K562 (cell line): ENCODE results near the gene PRDM15. TPM values are rescaled to one million over a fixed set of nuclear protein-coding genes. Genes with fewer than 3 reads are reported as not detected.

Source experiments
- ATAC-seq: fragments of 200-7000 bp; cut with Tn5 transposase; 3 replicates; pipeline ENCODE4 v1.9.1; 2020; ENCODE audit warnings: moderate library complexity
- BruUV-seq: library from RNA; stranded (reverse); fragments of 400-500 nt; replicated peaks from 2 replicates; lab custom pipeline; 2021; lab: Mats Ljungman, UMichigan
- CTCF ChIA-PET: fragments of 300-600 bp; formaldehyde crosslinking; extraction: SDS; loops from one replicate; lab custom pipeline; 2021; ENCODE audit warnings: low intra/inter-chr PET ratio; lab: Yijun Ruan, JAX
- POLR2A ChIA-PET: fragments of 300-600, 350-650 bp; sonication (Branson Sonifier 250); formaldehyde crosslinking; extraction: SDS; loops from one replicate; lab custom pipeline; 2021; ENCODE audit warnings: antibody characterized with exemption, inconsistent platforms; lab: Yijun Ruan, JAX
- DNase-seq, 4 experiments: peaks; one replicate each; pipeline versions ENCODE4 v3.0.0 to v3.0.0-alpha.2; 2011 to 2018; ENCODE audit warnings: low spot score in 3 of 4, mixed read lengths in 3 of 4; ENCODE audit errors: extremely low read depth in 1 of 4
- FAIRE-seq: peaks from 2 replicates; lab custom pipeline; 2011; peaks lifted over from hg19 to GRCh38; lab: Jason Lieb, UNC
- H2AFZ ChIP-seq: 2 replicates; pipeline ENCODE4 v1.6.0; 2011; ENCODE audit warnings: low read depth, low read length, control low read depth, inconsistent platforms
- H3K27ac ChIP-seq: fragments of 200-600 bp; 3 replicates; pipeline ENCODE4 v1.8.0; 2011; ENCODE audit warnings: low read depth, mild to moderate bottlenecking, control low read depth, inconsistent platforms, low read length, moderate library complexity, mixed read lengths; ENCODE audit errors: extremely low read depth
- H3K27me3 ChIP-seq, 2 experiments: fragments of 300-600 bp in 1 of 2; 2 replicates in 1 of 2; 3 replicates in 1 of 2; pipeline versions ENCODE4 v1.6.0 to v1.8.0; 2011; ENCODE audit warnings: inconsistent platforms in 2 of 2, low read length in 2 of 2, mild to moderate bottlenecking in 1 of 2, mixed read lengths in 1 of 2, moderate library complexity in 1 of 2; ENCODE audit not compliant: control insufficient read depth in 2 of 2, insufficient read depth in 2 of 2
- H3K36me3 ChIP-seq: fragments of 300-600 bp; 3 replicates; pipeline ENCODE4 v1.8.0; 2011; ENCODE audit warnings: mild to moderate bottlenecking, low read length, inconsistent platforms; ENCODE audit not compliant: control insufficient read depth, insufficient read depth
- H3K4me1 ChIP-seq, 2 experiments: fragments of 200-600 bp in 1 of 2; replicated peaks in 1 of 2; 2 replicates in 1 of 2; 3 replicates in 1 of 2; pipeline versions ENCODE4 v1.5.1 to v1.8.0; 2011; ENCODE audit warnings: inconsistent platforms in 2 of 2, low read length in 2 of 2, mild to moderate bottlenecking in 1 of 2, mixed read lengths in 1 of 2, moderate library complexity in 1 of 2; ENCODE audit not compliant: control insufficient read depth in 2 of 2, insufficient read depth in 2 of 2
- H3K4me2 ChIP-seq: 2 replicates; pipeline ENCODE4 v1.6.1; 2011; ENCODE audit warnings: low read length, control low read depth, inconsistent platforms, mixed read lengths; ENCODE audit not compliant: insufficient read depth
- H3K4me3 ChIP-seq: fragments of 200-600 bp; sonication (generic), shearing (Covaris generic); 2 replicates; pipeline ENCODE4 v1.5.1; 2016; ENCODE audit warnings: control low read depth, inconsistent platforms
- H3K79me2 ChIP-seq: fragments of 200-600 bp; 3 replicates; pipeline ENCODE4 v1.8.0; 2011; ENCODE audit warnings: low read length, inconsistent platforms; ENCODE audit not compliant: control insufficient read depth, insufficient read depth
- H3K9ac ChIP-seq, 2 experiments: 2 replicates each; pipeline versions ENCODE4 v1.6.0 to v1.6.1; 2011; ENCODE audit warnings: low read depth in 2 of 2, low read length in 2 of 2, control low read depth in 1 of 2, inconsistent platforms in 1 of 2, mild to moderate bottlenecking in 1 of 2, mixed read lengths in 1 of 2; ENCODE audit not compliant: insufficient read depth in 1 of 2
- H3K9me1 ChIP-seq: one replicate; pipeline ENCODE4 v1.6.0; 2011; ENCODE audit warnings: inconsistent platforms, mild to moderate bottlenecking, low read length, moderate library complexity; ENCODE audit not compliant: control insufficient read depth, insufficient read depth
- H3K9me3 ChIP-seq: replicated peaks from 2 replicates; pipeline ENCODE4 v1.5.1; 2011; ENCODE audit warnings: low read depth, low read length, inconsistent platforms; ENCODE audit not compliant: control insufficient read depth, insufficient read depth
- H4K20me1 ChIP-seq: replicated peaks from 2 replicates; pipeline ENCODE4 v1.6.1; 2011; ENCODE audit warnings: low read length, inconsistent platforms, mixed read lengths; ENCODE audit not compliant: control insufficient read depth, insufficient read depth
- CBX3 ChIP-seq, 2 experiments: IDR thresholded peaks; 1 replicate in 1 of 2; 2 replicates in 1 of 2; pipeline ENCODE4 v1.6.1; 2012; ENCODE audit warnings: inconsistent platforms in 2 of 2, low read length in 2 of 2, borderline replicate concordance in 1 of 2, control low read depth in 1 of 2
- CHAMP1 ChIP-seq: fragments of 450-650 bp; IDR thresholded peaks from 2 replicates; pipeline ENCODE4 v1.6.1; 2016; ENCODE audit warnings: mild to moderate bottlenecking
- CTCFL ChIP-seq: IDR thresholded peaks from 2 replicates; pipeline ENCODE4 v1.6.1; 2011; ENCODE audit warnings: borderline replicate concordance, low read depth, mild to moderate bottlenecking, moderate library complexity, low read length; ENCODE audit not compliant: insufficient read depth, poor library complexity, severe bottlenecking
- DPF2 ChIP-seq: fragments of 450-650 bp; IDR thresholded peaks from 2 replicates; pipeline ENCODE4 v1.6.1; 2016
- ESRRB ChIP-seq: fragments of 250-450 bp; sonication (Bioruptor Pico); IDR thresholded peaks from 2 replicates; pipeline ENCODE4 v1.5.0; 2020; ENCODE audit warnings: mild to moderate bottlenecking, moderate library complexity, borderline replicate concordance
- TFAM ChIP-seq: fragments of 250-450 bp; sonication (Bioruptor Pico); conservative IDR thresholded peaks from 2 replicates; pipeline ENCODE4 v1.5.0; 2021; ENCODE audit warnings: mild to moderate bottlenecking, moderate library complexity
- TRIM24 ChIP-seq, 2 experiments: fragments of 450-650 bp; IDR thresholded peaks; 2 replicates each; pipeline ENCODE4 v1.6.1; 2016
- TRIM28 ChIP-seq: fragments of 450-650 bp; IDR thresholded peaks from 2 replicates; pipeline ENCODE4 v1.6.1; 2017
- ZNF239 ChIP-seq: fragments of 250-450 bp; sonication (Bioruptor Pico); IDR thresholded peaks from 2 replicates; pipeline ENCODE4 v1.4.0; 2020; ENCODE audit warnings: mild to moderate bottlenecking
- WGBS: fragments of 100-300 bp; shearing (Covaris generic); methylation state at CpG from one replicate; pipeline ENCODE4 v1.1.6; 2016; ENCODE audit warnings: low coverage, mixed read lengths; ENCODE audit not compliant: insufficient coverage; ENCODE audit errors: missing lambda C conversion rate; 5-methylcytosine and 5-hydroxymethylcytosine counted together
- in situ Hi-C: fragments of 300-500 bp; cut with MboI; formaldehyde crosslinking; loops from 4 replicates; pipeline ENCODE4 v1.15.0; 2018; ENCODE audit warnings: inconsistent platforms, mixed read lengths
- intact Hi-C: fragments of 100-400 bp; cut with micrococcal nuclease; formaldehyde crosslinking; loops from 2 replicates; pipeline ENCODE4 v1.14.2; 2022
- polyA plus RNA-seq, 8 experiments: library from polyadenylated mRNA; depleted of rRNA in 4 of 8; stranded (reverse) in 5 of 8; unstranded in 3 of 8; fragments of >200 nt; fragmentation: Nextera tagmentation in 2 of 8; fragmentation: Illumina TruSeq in 1 of 8; extraction: Ambion mirVana in 2 of 8; extraction: Trizol in 1 of 8; gene quantifications; 2 replicates each; pipeline versions ENCODE4 v1.2.1 to v1.2.3, GENCODE V29; 2011 to 2014; ENCODE audit warnings: inconsistent platforms in 1 of 8, missing spikeins in 1 of 8
- total RNA-seq, 7 experiments: library from RNA; depleted of rRNA in 6 of 7; stranded (reverse); fragments of >200 nt in 6 of 7; fragmentation: Illumina TruSeq in 2 of 7; extraction: Trizol in 2 of 7; gene quantifications; 2 replicates each; pipeline versions ENCODE4 v1.2.1 to v1.2.3, GENCODE V29; 2011 to 2021; ENCODE audit warnings: low replicate concordance in 1 of 7
- TF ChIP-seq, protein P1 (sequence below): fragments of 450-650 bp; IDR thresholded peaks from 2 replicates; pipeline ENCODE4 v1.6.1; 2018; ENCODE audit warnings: mild to moderate bottlenecking, low read depth; ENCODE audit not compliant: partially characterized antibody
- TF ChIP-seq, protein P2 (sequence below), 2 experiments: fragments of 450-650 bp; IDR thresholded peaks; 2 replicates each; pipeline ENCODE4 v1.6.1; 2018; ENCODE audit warnings: mild to moderate bottlenecking in 2 of 2, low read depth in 1 of 2; ENCODE audit not compliant: partially characterized antibody in 2 of 2

Gene PRDM15
- total and polyA plus RNA-seq, 9 of the 15 experiments (the other 6 are each of a cell fraction or from before 2014, with no cell fraction given) = 0.93 to 9.2 (median 6.2) TPM

GRCh38 chr21:41840880-41841279 lies 38.3 kb downstream of the PRDM15 start:
- DNase-seq (no peak), ATAC-seq (no peak), FAIRE-seq (no peak)
- in situ Hi-C loops = no loop called here
- CTCF ChIA-PET = no interaction called here
- no TSS peak for BruUV-seq
- Histone ChIP-seq H4K20me1 (no peaks in the 10 kb centered on the region), H3K27ac (no peak overlapping the region), H3K79me2 (no peaks in the 10 kb centered on the region), H3K4me3 (no peak overlapping the region), H3K4me1 (peaks cover 18 to 20% of the 10 kb centered on the region in 2 experiments; a peak in 4 of 5 replicates), H3K9ac (no peak overlapping the region), H3K9me1 (peaks cover 3% of the 10 kb centered on the region), H2AFZ (no peak overlapping the region), H3K4me2 (no peak overlapping the region), H3K36me3 (peaks cover 44% of the 10 kb centered on the region), H3K27me3 (no peaks in the 10 kb centered on the region), H3K9me3 (no peaks in the 10 kb centered on the region)
- WGBS = 92% methylated on average over 1 of the region's 1 CpG
- POLR2A ChIA-PET = interaction anchor here (0.9 kb wide), 1 partner anchor 64 kb away, joined by 4 read pairs; no protein-coding TSS in a partner anchor
- intact Hi-C loops = no loop called here
- TF ChIP-seq CBX3 (IDR thresholded peaks at IDR 0.05; ENCODE audit: borderline replicate concordance in 1 of 2, low read length in 2 of 2) (peak in 1 of 2 experiments; percentile 78; a peak in 1 of 3 replicates), CTCFL (no peak), TRIM24 (IDR thresholded peaks at IDR 0.05) (peak; percentile 72 to 77), DPF2 (no peak), ZNF239 (CRISPR knock-in tag) (no peak), TFAM (CRISPR knock-in tag) (no peak), ESRRB (no peak), CHAMP1 (0 out of 2 replicates have a peak, but pooled peaks have one; percentile 36), TRIM28 (peak; percentile 94)
- TF ChIP-seq, protein P1, sequence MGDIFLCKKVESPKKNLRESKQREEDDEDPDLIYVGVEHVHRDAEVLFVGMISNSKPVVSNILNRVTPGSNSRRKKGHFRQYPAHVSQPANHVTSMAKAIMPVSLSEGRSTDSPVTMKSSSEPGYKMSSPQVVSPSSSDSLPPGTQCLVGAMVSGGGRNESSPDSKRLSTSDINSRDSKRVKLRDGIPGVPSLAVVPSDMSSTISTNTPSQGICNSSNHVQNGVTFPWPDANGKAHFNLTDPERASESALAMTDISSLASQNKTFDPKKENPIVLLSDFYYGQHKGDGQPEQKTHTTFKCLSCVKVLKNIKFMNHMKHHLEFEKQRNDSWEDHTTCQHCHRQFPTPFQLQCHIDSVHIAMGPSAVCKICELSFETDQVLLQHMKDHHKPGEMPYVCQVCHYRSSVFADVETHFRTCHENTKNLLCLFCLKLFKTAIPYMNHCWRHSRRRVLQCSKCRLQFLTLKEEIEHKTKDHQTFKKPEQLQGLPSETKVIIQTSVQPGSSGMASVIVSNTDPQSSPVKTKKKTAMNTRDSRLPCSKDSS = peak; percentile 95
- TF ChIP-seq, protein P2, sequence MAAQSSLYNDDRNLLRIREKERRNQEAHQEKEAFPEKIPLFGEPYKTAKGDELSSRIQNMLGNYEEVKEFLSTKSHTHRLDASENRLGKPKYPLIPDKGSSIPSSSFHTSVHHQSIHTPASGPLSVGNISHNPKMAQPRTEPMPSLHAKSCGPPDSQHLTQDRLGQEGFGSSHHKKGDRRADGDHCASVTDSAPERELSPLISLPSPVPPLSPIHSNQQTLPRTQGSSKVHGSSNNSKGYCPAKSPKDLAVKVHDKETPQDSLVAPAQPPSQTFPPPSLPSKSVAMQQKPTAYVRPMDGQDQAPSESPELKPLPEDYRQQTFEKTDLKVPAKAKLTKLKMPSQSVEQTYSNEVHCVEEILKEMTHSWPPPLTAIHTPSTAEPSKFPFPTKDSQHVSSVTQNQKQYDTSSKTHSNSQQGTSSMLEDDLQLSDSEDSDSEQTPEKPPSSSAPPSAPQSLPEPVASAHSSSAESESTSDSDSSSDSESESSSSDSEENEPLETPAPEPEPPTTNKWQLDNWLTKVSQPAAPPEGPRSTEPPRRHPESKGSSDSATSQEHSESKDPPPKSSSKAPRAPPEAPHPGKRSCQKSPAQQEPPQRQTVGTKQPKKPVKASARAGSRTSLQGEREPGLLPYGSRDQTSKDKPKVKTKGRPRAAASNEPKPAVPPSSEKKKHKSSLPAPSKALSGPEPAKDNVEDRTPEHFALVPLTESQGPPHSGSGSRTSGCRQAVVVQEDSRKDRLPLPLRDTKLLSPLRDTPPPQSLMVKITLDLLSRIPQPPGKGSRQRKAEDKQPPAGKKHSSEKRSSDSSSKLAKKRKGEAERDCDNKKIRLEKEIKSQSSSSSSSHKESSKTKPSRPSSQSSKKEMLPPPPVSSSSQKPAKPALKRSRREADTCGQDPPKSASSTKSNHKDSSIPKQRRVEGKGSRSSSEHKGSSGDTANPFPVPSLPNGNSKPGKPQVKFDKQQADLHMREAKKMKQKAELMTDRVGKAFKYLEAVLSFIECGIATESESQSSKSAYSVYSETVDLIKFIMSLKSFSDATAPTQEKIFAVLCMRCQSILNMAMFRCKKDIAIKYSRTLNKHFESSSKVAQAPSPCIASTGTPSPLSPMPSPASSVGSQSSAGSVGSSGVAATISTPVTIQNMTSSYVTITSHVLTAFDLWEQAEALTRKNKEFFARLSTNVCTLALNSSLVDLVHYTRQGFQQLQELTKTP (IDR thresholded peaks at IDR 0.05; ENCODE audit: low read depth in 1 of 2, partially characterized antibody in 2 of 2) = no peak
